HG03571 (cell line): ENCODE measurements around the gene PRDM10.
"Not testable (repeated sequence)": the region's sequence is repeated elsewhere in the genome, so short reads cannot be mapped to it uniquely, and the experiment has no call there.

Experiments used
- ATAC-seq: cut with Tn5 transposase; IDR thresholded peaks from one replicate; pipeline ENCODE4 v1.9.1; 2021; ENCODE audit not compliant: unreplicated experiment

The PRDM10 gene

GRCh38 chr11:130020323-130020722 is 17.7 kb upstream of the PRDM10 start:
- no peak for ATAC-seq

GRCh38 chr11:130015846-130016245 is 13.2 kb upstream of the PRDM10 start:
- ATAC-seq: not testable (repeated sequence)

- no peak for ATAC-seq
Measured at GRCh38 chr11:130008326-130008725, 5.7 kb upstream of the PRDM10 start.

- no peak for ATAC-seq
Measured at GRCh38 chr11:130006929-130007328, 4.3 kb upstream of the PRDM10 start.

GRCh38 chr11:130003717-130004001 is 1.0 kb upstream of the PRDM10 start:
- ATAC-seq: no peak

GRCh38 chr11:130002846-130003716 is 446 bp upstream of the PRDM10 start:
- peak; percentile 67 for ATAC-seq

GRCh38 chr11:130001461-130002351 is 929 bp downstream of the PRDM10 start:
- ATAC-seq: peak; percentile 27

GRCh38 chr11:130000552-130001176 is 2.0 kb downstream of the PRDM10 start:
- ATAC-seq: no peak

- no peak for ATAC-seq
Measured at GRCh38 chr11:129999407-129999806, 3.2 kb downstream of the PRDM10 start.

- ATAC-seq: no peak
Measured at GRCh38 chr11:129998905-129999304, 3.7 kb downstream of the PRDM10 start.

GRCh38 chr11:129998107-129998506 is 4.5 kb downstream of the PRDM10 start:
- no peak for ATAC-seq

GRCh38 chr11:129997513-129997912 is 5.1 kb downstream of the PRDM10 start:
- no peak for ATAC-seq

GRCh38 chr11:129996113-129996870 is 6.3 kb downstream of the PRDM10 start:
- no peak for ATAC-seq

- ATAC-seq: no peak
Measured at GRCh38 chr11:129995163-129995562, 7.5 kb downstream of the PRDM10 start.

GRCh38 chr11:129992161-129992944 is 10.3 kb downstream of the PRDM10 start:
- ATAC-seq: peak; percentile 66

GRCh38 chr11:129989149-129989813 is 13.4 kb downstream of the PRDM10 start:
- no peak for ATAC-seq

- no peak for ATAC-seq
Measured at GRCh38 chr11:129987950-129988349, 14.7 kb downstream of the PRDM10 start.

GRCh38 chr11:129985823-129986222 is 16.8 kb downstream of the PRDM10 start:
- ATAC-seq: no peak

GRCh38 chr11:129980086-129980485 is 22.5 kb downstream of the PRDM10 start:
- no peak for ATAC-seq
